ENCODE measurements around the gene ADORA1. TPM values are rescaled to one million over a fixed set of nuclear protein-coding genes. Genes with fewer than 3 reads are reported as not detected.

ADORA1 gene
- total and polyA plus RNA-seq, 2 donors (not counting 1 experiment from before 2014, with no cell fraction given), result not detected

DNA sequence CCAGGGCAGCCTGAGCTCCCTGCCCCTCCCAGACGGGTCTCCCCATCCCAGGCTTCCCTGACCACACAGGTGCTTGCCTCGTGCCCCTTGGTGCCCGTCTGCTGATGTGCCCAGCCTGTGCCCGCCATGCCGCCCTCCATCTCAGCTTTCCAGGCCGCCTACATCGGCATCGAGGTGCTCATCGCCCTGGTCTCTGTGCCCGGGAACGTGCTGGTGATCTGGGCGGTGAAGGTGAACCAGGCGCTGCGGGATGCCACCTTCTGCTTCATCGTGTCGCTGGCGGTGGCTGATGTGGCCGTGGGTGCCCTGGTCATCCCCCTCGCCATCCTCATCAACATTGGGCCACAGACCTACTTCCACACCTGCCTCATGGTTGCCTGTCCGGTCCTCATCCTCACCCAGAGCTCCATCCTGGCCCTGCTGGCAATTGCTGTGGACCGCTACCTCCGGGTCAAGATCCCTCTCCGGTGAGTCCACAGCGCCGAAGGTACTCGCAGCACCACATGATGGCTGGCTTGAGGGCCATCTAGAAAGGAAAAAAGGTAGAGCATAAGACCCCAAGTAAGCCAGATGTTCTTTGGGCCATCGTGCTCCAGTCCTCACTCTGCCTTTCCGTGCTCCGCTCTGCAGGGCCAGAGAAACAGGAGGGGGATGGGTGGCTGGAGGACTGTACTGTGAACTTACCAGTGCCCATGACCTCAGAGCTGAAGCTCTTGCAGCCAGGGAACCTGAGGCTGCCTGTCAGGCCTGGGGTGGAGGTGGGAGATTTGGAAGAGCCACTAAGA lies 1.4 kb downstream of the ADORA1 start:
- CTCF ChIA-PET, result no interaction called here
- POLR2A ChIA-PET, result no interaction called here
- no peak overlapping the region for H3K27ac Mint-ChIP-seq
- H4K20me1 ChIP-seq (ENCODE audit: control insufficient read depth, insufficient read depth, low read length, poor library complexity, severe bottlenecking), result no peaks in the 10 kb centered on the region
- H3K27ac ChIP-seq (ENCODE audit: low read length in 2 of 2), result no peak overlapping the region
- no peak for TF ChIP-seq EZH2 (IDR thresholded peaks at IDR 0.05; ENCODE audit: borderline replicate concordance, insufficient read depth, low read depth, low read length, poor library complexity, severe bottlenecking)
- TF ChIP-seq, protein P1, sequence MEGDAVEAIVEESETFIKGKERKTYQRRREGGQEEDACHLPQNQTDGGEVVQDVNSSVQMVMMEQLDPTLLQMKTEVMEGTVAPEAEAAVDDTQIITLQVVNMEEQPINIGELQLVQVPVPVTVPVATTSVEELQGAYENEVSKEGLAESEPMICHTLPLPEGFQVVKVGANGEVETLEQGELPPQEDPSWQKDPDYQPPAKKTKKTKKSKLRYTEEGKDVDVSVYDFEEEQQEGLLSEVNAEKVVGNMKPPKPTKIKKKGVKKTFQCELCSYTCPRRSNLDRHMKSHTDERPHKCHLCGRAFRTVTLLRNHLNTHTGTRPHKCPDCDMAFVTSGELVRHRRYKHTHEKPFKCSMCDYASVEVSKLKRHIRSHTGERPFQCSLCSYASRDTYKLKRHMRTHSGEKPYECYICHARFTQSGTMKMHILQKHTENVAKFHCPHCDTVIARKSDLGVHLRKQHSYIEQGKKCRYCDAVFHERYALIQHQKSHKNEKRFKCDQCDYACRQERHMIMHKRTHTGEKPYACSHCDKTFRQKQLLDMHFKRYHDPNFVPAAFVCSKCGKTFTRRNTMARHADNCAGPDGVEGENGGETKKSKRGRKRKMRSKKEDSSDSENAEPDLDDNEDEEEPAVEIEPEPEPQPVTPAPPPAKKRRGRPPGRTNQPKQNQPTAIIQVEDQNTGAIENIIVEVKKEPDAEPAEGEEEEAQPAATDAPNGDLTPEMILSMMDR (IDR thresholded peaks at IDR 0.05), result no peak
- no peaks in the 10 kb centered on the region for H3K9me3 Mint-ChIP-seq (ENCODE audit: insufficient read depth)
- H3K36me3 ChIP-seq (replicated peaks in 1 of 2; ENCODE audit: control extremely low read depth in 1 of 2, control insufficient read depth in 1 of 2, extremely low read depth in 1 of 2, insufficient read depth in 2 of 2, low read length in 1 of 2), result no peaks in the 10 kb centered on the region
- H3K4me1 Mint-ChIP-seq, result peaks cover 9% of the 10 kb centered on the region
- ATAC-seq (ENCODE audit: low read depth), result no peak
- peaks cover 7 to 12% of the 10 kb centered on the region in 2 donors for H3K4me1 ChIP-seq (ENCODE audit: control insufficient read depth in 2 of 2, insufficient read depth in 2 of 2, low read length in 2 of 2)
- H3K79me2 ChIP-seq (ENCODE audit: control insufficient read depth, insufficient read depth, low read length), result no peaks in the 10 kb centered on the region
- H3K9me3 ChIP-seq (ENCODE audit: control extremely low read depth in 1 of 3, control insufficient read depth in 2 of 3, insufficient read depth in 1 of 3, low read length in 2 of 3), result peaks cover 0 to 6% (median 0%) of the 10 kb centered on the region in 3 donors
- H3K4me2 ChIP-seq (replicated peaks; ENCODE audit: low read depth, low read length, poor library complexity, severe bottlenecking), result no peak overlapping the region
- peaks cover 58% of the 10 kb centered on the region for H3K27me3 Mint-ChIP-seq
- H3K27me3 ChIP-seq (replicated peaks in 1 of 4; ENCODE audit: control extremely low read depth in 1 of 4, control insufficient read depth in 3 of 4, insufficient read depth in 4 of 4, low read length in 3 of 4), result peaks cover 0 to 37% (median 16%) of the 10 kb centered on the region in 4 experiments
- intact Hi-C loops (cut with micrococcal nuclease), result no loop called here
- no peak overlapping the region for H3K4me3 ChIP-seq (ENCODE audit: control extremely low read depth in 1 of 5, extremely low read depth in 1 of 5, insufficient read depth in 1 of 5, low read depth in 2 of 5, low read length in 4 of 5)
- no peak for DNase-seq
- H2AFZ ChIP-seq (ENCODE audit: insufficient read depth, low read depth, low read length, poor library complexity, severe bottlenecking), result no peak overlapping the region
- H3K9ac ChIP-seq (ENCODE audit: low read length), result no peak overlapping the region
- 93% methylated on average over 29 of the region's 29 CpGs for WGBS (ENCODE audit: insufficient coverage)
- no peak overlapping the region for H3K4me3 Mint-ChIP-seq

DNA sequence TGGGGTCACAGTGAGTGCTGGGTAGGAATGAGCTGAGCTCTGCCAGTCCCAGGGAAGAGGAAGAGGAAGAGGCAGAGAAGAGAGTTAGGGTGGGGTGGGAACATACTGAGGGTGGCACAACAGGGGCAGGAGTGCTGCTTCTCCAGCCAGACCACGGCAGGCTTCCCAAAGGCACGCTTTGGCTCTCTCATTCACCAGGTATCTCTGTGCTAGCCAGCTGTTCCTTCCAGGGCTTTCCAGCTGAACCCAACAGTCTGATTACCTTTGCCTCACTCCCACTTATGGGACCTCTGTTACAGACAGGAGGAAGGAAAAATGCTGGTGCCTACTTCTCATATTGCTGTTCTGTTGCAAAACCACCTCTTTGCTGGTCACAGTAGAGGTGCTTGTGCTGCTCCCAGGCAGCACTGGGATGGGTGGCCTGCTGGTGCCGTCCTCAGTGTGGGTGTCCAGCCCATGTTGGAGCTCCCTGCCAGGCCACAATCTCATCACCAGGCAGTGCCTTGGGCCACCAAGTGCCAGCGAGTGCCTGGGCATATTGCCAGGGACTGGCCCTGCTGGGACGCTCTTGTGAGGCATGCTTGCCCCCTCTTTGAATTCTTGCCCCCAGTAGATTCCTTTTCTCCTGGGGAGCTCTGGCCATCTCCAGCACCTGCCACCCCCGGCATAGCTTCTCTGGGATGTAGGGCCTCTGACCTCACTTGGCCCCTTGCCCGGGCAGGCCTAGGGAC lies 2.1 kb downstream of the ADORA1 start:
- Histone ChIP-seq H3K4me2 (replicated peaks; ENCODE audit: low read depth, low read length, poor library complexity, severe bottlenecking) (no peak overlapping the region), H3K27ac (ENCODE audit: low read length in 2 of 2) (no peak overlapping the region), H3K79me2 (ENCODE audit: control insufficient read depth, insufficient read depth, low read length) (no peaks in the 10 kb centered on the region), H3K9ac (ENCODE audit: low read length) (no peak overlapping the region), H3K27me3 (replicated peaks in 1 of 4; ENCODE audit: control extremely low read depth in 1 of 4, control insufficient read depth in 3 of 4, insufficient read depth in 4 of 4, low read length in 3 of 4) (peaks cover 0 to 37% (median 16%) of the 10 kb centered on the region in 4 experiments), H3K4me1 (ENCODE audit: control insufficient read depth in 2 of 2, insufficient read depth in 2 of 2, low read length in 2 of 2) (peaks cover 7 to 12% of the 10 kb centered on the region in 2 donors), H3K36me3 (replicated peaks in 1 of 2; ENCODE audit: control extremely low read depth in 1 of 2, control insufficient read depth in 1 of 2, extremely low read depth in 1 of 2, insufficient read depth in 2 of 2, low read length in 1 of 2) (no peaks in the 10 kb centered on the region), H3K4me3 (ENCODE audit: control extremely low read depth in 1 of 5, extremely low read depth in 1 of 5, insufficient read depth in 1 of 5, low read depth in 2 of 5, low read length in 4 of 5) (no peak overlapping the region), H3K9me3 (ENCODE audit: control extremely low read depth in 1 of 3, control insufficient read depth in 2 of 3, insufficient read depth in 1 of 3, low read length in 2 of 3) (peaks cover 0 to 6% (median 0%) of the 10 kb centered on the region in 3 donors), H4K20me1 (ENCODE audit: control insufficient read depth, insufficient read depth, low read length, poor library complexity, severe bottlenecking) (no peaks in the 10 kb centered on the region), H2AFZ (ENCODE audit: insufficient read depth, low read depth, low read length, poor library complexity, severe bottlenecking) (no peak overlapping the region)
- Mint-ChIP-seq H3K4me3 (no peak overlapping the region), H3K27me3 (peaks cover 53% of the 10 kb centered on the region), H3K4me1 (peaks cover 9% of the 10 kb centered on the region), H3K9me3 (ENCODE audit: insufficient read depth) (no peaks in the 10 kb centered on the region), H3K27ac (no peak overlapping the region)
- ChIA-PET POLR2A (no interaction called here), CTCF (no interaction called here)
- intact Hi-C loops (cut with micrococcal nuclease), result no loop called here
- ATAC-seq (ENCODE audit: low read depth) (no peak), DNase-seq (no peak)
- TF ChIP-seq EZH2 (IDR thresholded peaks at IDR 0.05; ENCODE audit: borderline replicate concordance, insufficient read depth, low read depth, low read length, poor library complexity, severe bottlenecking), result no peak
- TF ChIP-seq, protein P1 (IDR thresholded peaks at IDR 0.05), result no peak
- 90% methylated on average over 5 of the region's 7 CpGs for WGBS (ENCODE audit: insufficient coverage)

Data from B cell (primary cell).